Spleen (tissue), 11 donors: ENCODE measurements around the gene SSBP3. TPM values are rescaled to one million over a fixed set of nuclear protein-coding genes. Genes with fewer than 3 reads are reported as not detected.

Source experiments
- DNase-seq: peaks from one replicate; pipeline ENCODE4 v3.0.0-alpha.2; 2020
- H3K27ac ChIP-seq, 8 donors: fragments of 200-600 bp; sonication (generic) in 7 of 8; 1 replicate in 4 of 8; 2 replicates in 4 of 8; pipeline versions ENCODE4 v1.5.0 to v1.8.0; 2016 to 2021; ENCODE audit warnings: inconsistent platforms in 4 of 8, mild to moderate bottlenecking in 4 of 8, moderate library complexity in 1 of 8
- H3K27me3 ChIP-seq, 7 donors: fragments of 200-600 bp; sonication (generic) in 6 of 7; replicated peaks in 1 of 7; 1 replicate in 4 of 7; 2 replicates in 3 of 7; pipeline versions ENCODE4 v1.5.0 to v1.8.0; 2016 to 2021; ENCODE audit warnings: inconsistent platforms in 3 of 7, mild to moderate bottlenecking in 1 of 7
- H3K36me3 ChIP-seq, 6 donors: fragments of 200-600 bp; sonication (generic) in 5 of 6; 1 replicate in 4 of 6; 2 replicates in 2 of 6; pipeline versions ENCODE4 v1.5.0 to v1.8.0; 2016 to 2021; ENCODE audit warnings: inconsistent platforms in 2 of 6
- H3K4me1 ChIP-seq, 6 donors: fragments of 200-600 bp; sonication (generic) in 5 of 6; 1 replicate in 3 of 6; 2 replicates in 3 of 6; pipeline versions ENCODE4 v1.5.0 to v1.8.0; 2016 to 2021; ENCODE audit warnings: inconsistent platforms in 3 of 6
- H3K4me3 ChIP-seq, 8 donors: fragments of 200-600 bp; sonication (generic) in 7 of 8; 1 replicate in 4 of 8; 2 replicates in 4 of 8; pipeline versions ENCODE4 v1.5.0 to v1.8.0; 2016 to 2021; ENCODE audit warnings: inconsistent platforms in 4 of 8, mild to moderate bottlenecking in 4 of 8, moderate library complexity in 2 of 8
- H3K9me3 ChIP-seq, 8 donors: fragments of 200-600 bp; sonication (generic) in 7 of 8; 1 replicate in 4 of 8; 2 replicates in 4 of 8; pipeline versions ENCODE4 v1.5.0 to v1.8.0; 2016 to 2021; ENCODE audit warnings: inconsistent platforms in 4 of 8
- POLR2A ChIP-seq, 3 donors: fragments of 450-650 bp; IDR thresholded peaks; one replicate each; pipeline ENCODE4 v1.5.1; 2017; ENCODE audit warnings: antibody characterized with exemption in 3 of 3, mild to moderate bottlenecking in 1 of 3
- POLR2AphosphoS5 ChIP-seq, 3 donors: sonication (generic); formaldehyde crosslinking; IDR thresholded peaks; one replicate each; pipeline ENCODE4 v1.5.1; 2017; ENCODE audit warnings: antibody characterized with exemption in 3 of 3
- WGBS, 5 donors: extraction: QIAGEN DNeasy Blood & Tissue Kit in 3 of 5; methylation state at CpG; one replicate each; pipeline versions ENCODE4 v1.1.5 to v1.1.7; 2013 to 2018; 5-methylcytosine and 5-hydroxymethylcytosine counted together
- intact Hi-C: fragments of 100-400 bp; cut with DNase I; formaldehyde crosslinking; loops from one replicate; pipeline ENCODE4 v1.15.0; 2023; ENCODE audit warnings: low total_unique reads
- polyA plus RNA-seq, 3 donors: library from polyadenylated mRNA; stranded (reverse); fragments of 200-250 nt; gene quantifications; one replicate each; pipeline ENCODE4 v1.2.1, GENCODE V29; 2013
- total RNA-seq, 7 donors: library from RNA; depleted of rRNA in 3 of 7; stranded (reverse); fragments of >200 nt in 3 of 7; fragmentation: NEBNext Ultra II Directional in 4 of 7; extraction: Animal tissue kit (Norgen Biotek cat#: 25700) in 4 of 7; gene quantifications; one replicate each; pipeline versions ENCODE4 v1.1.0 to v1.2.1, GENCODE V29; 2016 to 2021
- TF ChIP-seq, protein P1 (sequence below), 11 experiments: fragments of 200-600 bp in 7 of 11; fragments of 450-650 bp in 4 of 11; sonication (generic) in 4 of 11; IDR thresholded peaks in 8 of 11; conservative IDR thresholded peaks in 3 of 11; 1 replicate in 7 of 11; 2 replicates in 4 of 11; pipeline versions ENCODE4 v1.4.0 to v1.8.0; 2016 to 2021; ENCODE audit warnings: antibody characterized with exemption in 11 of 11, inconsistent platforms in 4 of 11, mild to moderate bottlenecking in 1 of 11
- donor health status: healthy with polysubstance abuse.
- donor health status: DM: no; HTN: no; CAD: no; lungs with moderate emphysema.
- donor health status: DM: no; HTN: no; CAD: no.
- donor health status: Bipolar disorder and iron deficiency.
- donor health status: healthy.
- donor health status: DM: no; HTN: no; CAD: no.
- donor health status: DM: yes; HTN: yes; CAD: no.

Gene SSBP3
- total and polyA plus RNA-seq, 10 donors = 14.4 to 73.5 (median 26.3) TPM

- intact Hi-C loops = loop anchor here (2.0 to 5.0 kb wide), 3 partner anchors 63 to 337 kb away; no protein-coding TSS in a partner anchor
- Histone ChIP-seq H3K27ac (peak overlapping the region in 6 of 8 donors; percentile 83 to 94 (median 92)), H3K27me3 (peaks cover 0 to 15% (median 0%) of the 10 kb centered on the region in 7 donors), H3K36me3 (no peaks in the 10 kb centered on the region), H3K4me3 (no peak overlapping the region), H3K4me1 (peaks cover 14 to 59% (median 42%) of the 10 kb centered on the region in 6 donors), H3K9me3 (no peaks in the 10 kb centered on the region)
- WGBS, 5 donors = 71 to 78% (median 76%) methylated on average over 9 of the region's 9 CpGs
- DNase-seq = no peak
- TF ChIP-seq, protein P1, sequence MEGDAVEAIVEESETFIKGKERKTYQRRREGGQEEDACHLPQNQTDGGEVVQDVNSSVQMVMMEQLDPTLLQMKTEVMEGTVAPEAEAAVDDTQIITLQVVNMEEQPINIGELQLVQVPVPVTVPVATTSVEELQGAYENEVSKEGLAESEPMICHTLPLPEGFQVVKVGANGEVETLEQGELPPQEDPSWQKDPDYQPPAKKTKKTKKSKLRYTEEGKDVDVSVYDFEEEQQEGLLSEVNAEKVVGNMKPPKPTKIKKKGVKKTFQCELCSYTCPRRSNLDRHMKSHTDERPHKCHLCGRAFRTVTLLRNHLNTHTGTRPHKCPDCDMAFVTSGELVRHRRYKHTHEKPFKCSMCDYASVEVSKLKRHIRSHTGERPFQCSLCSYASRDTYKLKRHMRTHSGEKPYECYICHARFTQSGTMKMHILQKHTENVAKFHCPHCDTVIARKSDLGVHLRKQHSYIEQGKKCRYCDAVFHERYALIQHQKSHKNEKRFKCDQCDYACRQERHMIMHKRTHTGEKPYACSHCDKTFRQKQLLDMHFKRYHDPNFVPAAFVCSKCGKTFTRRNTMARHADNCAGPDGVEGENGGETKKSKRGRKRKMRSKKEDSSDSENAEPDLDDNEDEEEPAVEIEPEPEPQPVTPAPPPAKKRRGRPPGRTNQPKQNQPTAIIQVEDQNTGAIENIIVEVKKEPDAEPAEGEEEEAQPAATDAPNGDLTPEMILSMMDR (IDR thresholded peaks at IDR 0.05 in 8 of 11, conservative IDR thresholded peaks at IDR 0.05 in 3 of 11) = no peak
- no peak for TF ChIP-seq POLR2A (IDR thresholded peaks at IDR 0.05)
- TF ChIP-seq POLR2AphosphoS5 (IDR thresholded peaks at IDR 0.05) = no peak
These were observed 3.3 kb upstream of the SSBP3 start for GRCh38 chr1:54409156-54410142.

DNA sequence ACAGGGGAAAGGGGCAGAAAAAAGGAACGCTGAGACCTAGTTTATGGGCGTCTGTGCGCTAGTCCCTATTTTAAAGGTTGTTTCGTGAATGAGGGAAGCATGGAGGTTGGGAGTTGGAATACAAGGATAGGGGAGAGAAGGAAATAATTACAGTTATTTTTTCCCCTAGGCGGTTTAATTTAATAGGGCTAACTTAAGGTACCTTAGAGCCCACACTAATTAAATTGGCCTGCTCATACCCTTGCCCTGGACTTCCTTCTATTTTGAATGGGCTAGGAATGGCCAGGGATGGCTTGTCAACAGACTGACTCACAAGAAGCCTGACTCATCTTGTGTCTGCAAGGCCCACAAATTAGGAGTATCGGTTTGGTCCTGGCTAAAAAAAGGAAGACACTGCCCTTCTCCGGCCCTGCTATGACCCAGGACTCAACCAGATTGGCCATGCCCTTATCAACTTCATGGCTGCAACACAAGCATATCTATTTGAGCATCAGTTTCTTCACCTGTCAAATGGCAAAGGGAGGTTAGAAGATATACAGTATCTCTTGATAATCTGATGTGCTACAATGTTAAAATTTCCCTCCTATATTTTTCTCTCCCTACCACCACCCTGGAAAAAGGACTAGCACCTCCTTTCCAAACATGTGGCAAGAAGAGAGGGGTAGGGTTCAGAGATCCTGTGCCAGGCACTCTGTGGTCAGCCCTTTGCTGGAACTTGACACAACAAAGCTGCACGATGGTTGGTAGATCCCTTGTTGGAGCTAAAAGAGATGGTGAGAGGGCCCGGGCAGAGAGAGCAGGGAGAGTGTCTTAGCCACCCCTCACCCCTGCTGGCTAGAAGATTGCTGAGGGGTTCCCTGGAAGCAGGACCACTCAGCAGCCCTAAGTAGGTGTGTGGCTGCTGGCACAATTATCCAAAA is 2.2 kb upstream of the SSBP3 start:
- H3K4me1 ChIP-seq = peaks cover 21 to 64% (median 49%) of the 10 kb centered on the region in 6 donors
- no peaks in the 10 kb centered on the region for H3K36me3 ChIP-seq
- peaks cover 0 to 15% (median 0%) of the 10 kb centered on the region in 7 donors for H3K27me3 ChIP-seq
- no peak for DNase-seq
- H3K9me3 ChIP-seq = no peaks in the 10 kb centered on the region
- peak overlapping the region; percentile 19 to 94 (median 90) for H3K27ac ChIP-seq
- intact Hi-C loops = loop anchor here (2.0 to 5.0 kb wide), 2 partner anchors 78 to 336 kb away; no protein-coding TSS in a partner anchor
- 64 to 75% (median 68%) methylated on average over 9 of the region's 9 CpGs for WGBS, 5 donors
- H3K4me3 ChIP-seq = peak overlapping the region in 3 of 8 donors; percentile 87 to 95 (median 95)
- TF ChIP-seq POLR2AphosphoS5 (IDR thresholded peaks at IDR 0.05) (no peak), POLR2A (IDR thresholded peaks at IDR 0.05) (no peak)
- TF ChIP-seq, protein P1 (IDR thresholded peaks at IDR 0.05 in 8 of 11, conservative IDR thresholded peaks at IDR 0.05 in 3 of 11) = no peak

DNA sequence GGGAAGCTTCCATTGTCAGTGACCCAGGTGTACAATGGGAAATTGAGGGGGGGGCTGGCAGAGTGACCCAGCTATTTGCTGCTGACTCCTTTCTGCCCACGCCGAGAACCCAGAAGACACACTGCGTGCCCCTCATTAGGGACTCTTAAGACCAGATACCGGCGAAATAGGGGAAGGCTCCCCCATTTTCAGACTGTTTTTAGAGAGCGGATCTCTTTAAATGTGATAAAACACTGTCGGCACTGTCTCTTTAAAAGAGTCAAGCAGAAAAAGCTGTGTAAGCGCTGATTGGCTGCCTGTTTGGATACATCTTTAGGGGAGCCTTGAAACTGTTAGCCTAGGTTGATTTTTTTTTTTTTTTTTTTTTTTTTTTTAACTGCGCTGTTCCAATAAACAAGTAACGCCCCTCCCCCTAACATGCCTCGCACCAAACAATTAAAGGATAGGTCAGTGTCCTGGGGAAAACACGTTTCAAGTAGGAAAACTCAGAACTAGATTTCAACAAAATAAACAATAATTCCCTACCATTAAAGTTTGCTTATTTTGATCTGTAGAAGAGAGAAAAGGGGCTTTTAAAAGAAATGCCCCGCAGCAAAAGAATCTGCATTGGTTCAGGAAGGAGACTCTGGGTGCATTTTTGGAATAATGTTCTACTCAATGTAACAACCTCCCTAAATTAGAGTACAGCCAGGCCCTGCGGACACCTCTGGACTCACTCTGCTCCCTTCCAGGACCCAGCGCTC is 1.4 kb upstream of the SSBP3 start:
- TF ChIP-seq POLR2A (IDR thresholded peaks at IDR 0.05) = peak in 1 of 3 donors; percentile 36
- TF ChIP-seq, protein P1 (IDR thresholded peaks at IDR 0.05 in 8 of 11, conservative IDR thresholded peaks at IDR 0.05 in 3 of 11) = no peak
- peak in 2 of 3 donors; percentile 32 to 42 for TF ChIP-seq POLR2AphosphoS5 (IDR thresholded peaks at IDR 0.05)
- intact Hi-C loops = loop anchor here (2.0 to 5.0 kb wide), 2 partner anchors 79 to 335 kb away; no protein-coding TSS in a partner anchor
- H3K36me3 ChIP-seq = peaks cover 0 to 4% (median 0%) of the 10 kb centered on the region in 6 donors
- peak overlapping the region; percentile 76 to 94 (median 90) for H3K27ac ChIP-seq
- peaks cover 0 to 15% (median 0%) of the 10 kb centered on the region in 7 donors for H3K27me3 ChIP-seq
- no peaks in the 10 kb centered on the region for H3K9me3 ChIP-seq
- peak overlapping the region; percentile 71 to 95 (median 84) for H3K4me3 ChIP-seq
- peaks cover 21 to 64% (median 55%) of the 10 kb centered on the region in 6 donors for H3K4me1 ChIP-seq
- DNase-seq = no peak
- 11 to 13% (median 12%) methylated on average over 15 of the region's 15 CpGs for WGBS, 5 donors
